OCI-LY3 (cell line): ENCODE measurements around the gene APOL4.

Experiments used
- CTCF ChIP-seq: fragments of 200-600, 300-600 bp; sonication (generic); IDR thresholded peaks from 2 replicates; pipeline ENCODE4 v1.5.1; 2014; ENCODE audit warnings: antibody characterized with exemption, low read length, low read depth
- EZH2phosphoT487 ChIP-seq: fragments of 200-600 bp; shearing (Covaris generic); IDR thresholded peaks from 2 replicates; pipeline ENCODE4 v1.6.1; 2018; ENCODE audit warnings: antibody characterized with exemption, mixed run types, low read depth

DNA sequence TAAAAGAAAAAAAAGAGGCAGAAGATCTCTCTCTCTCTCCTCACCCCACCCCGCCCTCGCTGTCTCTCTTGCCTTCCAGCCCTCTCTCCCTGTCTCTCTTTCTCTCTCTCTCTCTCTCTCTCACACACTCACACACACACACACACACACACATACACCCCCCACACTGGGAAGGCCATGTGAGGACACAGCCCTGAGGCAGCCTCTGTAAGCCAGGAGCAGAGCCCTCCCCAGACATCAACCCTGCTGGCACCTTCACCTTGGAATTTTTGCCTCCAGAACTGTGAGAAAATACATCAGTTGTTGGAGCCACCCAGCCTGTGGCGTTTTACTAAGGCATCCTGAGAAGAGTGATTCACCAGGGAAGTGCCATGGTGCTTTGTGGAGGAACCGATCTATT, 55.7 kb downstream of the APOL4 start:
- no peak for TF ChIP-seq CTCF
- TF ChIP-seq EZH2phosphoT487 = no peak
